Suprapubic skin (tissue), 4 donors: ENCODE measurements around the gene TANGO6. TPM values are rescaled to one million over a fixed set of nuclear protein-coding genes. Genes with fewer than 3 reads are reported as not detected.

ENCODE experiments used
- DNase-seq, 2 donors: peaks; one replicate each; pipeline ENCODE4 v3.0.0-alpha.2; 2019; ENCODE audit warnings: low spot score in 2 of 2
- H3K27ac ChIP-seq: fragments of 200-600 bp; sonication (generic); one replicate; pipeline ENCODE4 v1.5.1; 2019
- H3K27me3 ChIP-seq: fragments of 200-600 bp; sonication (generic); one replicate; pipeline ENCODE4 v1.5.1; 2019
- H3K36me3 ChIP-seq: fragments of 200-600 bp; sonication (generic); one replicate; pipeline ENCODE4 v1.5.1; 2019
- H3K4me1 ChIP-seq: fragments of 200-600 bp; sonication (generic); one replicate; pipeline ENCODE4 v1.5.1; 2019
- H3K4me3 ChIP-seq: fragments of 200-600 bp; sonication (generic); one replicate; pipeline ENCODE4 v1.5.1; 2019; ENCODE audit warnings: mild to moderate bottlenecking
- H3K9me3 ChIP-seq: fragments of 200-600 bp; sonication (generic); one replicate; pipeline ENCODE4 v1.5.1; 2019
- EP300 ChIP-seq: sonication (generic); formaldehyde crosslinking; IDR thresholded peaks from one replicate; pipeline ENCODE4 v1.6.1; 2017; ENCODE audit warnings: antibody characterized with exemption
- POLR2A ChIP-seq, 2 donors: fragments of 450-650 bp; IDR thresholded peaks; one replicate each; pipeline ENCODE4 v1.6.1; 2017; ENCODE audit warnings: antibody characterized with exemption in 2 of 2, mild to moderate bottlenecking in 2 of 2, moderate library complexity in 2 of 2
- POLR2AphosphoS5 ChIP-seq, 3 donors: sonication (generic); formaldehyde crosslinking; IDR thresholded peaks; one replicate each; pipeline ENCODE4 v1.6.1; 2017; ENCODE audit warnings: antibody characterized with exemption in 3 of 3
- WGBS: methylation state at CpG from one replicate; pipeline ENCODE4 v1.1.5; 2018; 5-methylcytosine and 5-hydroxymethylcytosine counted together
- total RNA-seq, 4 donors: library from RNA; depleted of rRNA; stranded (reverse); fragments of >200 nt; gene quantifications; one replicate each; pipeline ENCODE4 v1.1.0, GENCODE V29; 2016
- TF ChIP-seq, protein P1 (sequence below), 2 donors: fragments of 200-600 bp in 1 of 2; fragments of 450-650 bp in 1 of 2; sonication (generic) in 1 of 2; IDR thresholded peaks; one replicate each; pipeline ENCODE4 v1.5.1; 2016 to 2019; ENCODE audit warnings: antibody characterized with exemption in 2 of 2, mild to moderate bottlenecking in 1 of 2, moderate library complexity in 1 of 2

TANGO6 gene
- total RNA-seq, 4 donors from 2014 or later = 10.6 to 14.0 (median 12.0) TPM

DNA sequence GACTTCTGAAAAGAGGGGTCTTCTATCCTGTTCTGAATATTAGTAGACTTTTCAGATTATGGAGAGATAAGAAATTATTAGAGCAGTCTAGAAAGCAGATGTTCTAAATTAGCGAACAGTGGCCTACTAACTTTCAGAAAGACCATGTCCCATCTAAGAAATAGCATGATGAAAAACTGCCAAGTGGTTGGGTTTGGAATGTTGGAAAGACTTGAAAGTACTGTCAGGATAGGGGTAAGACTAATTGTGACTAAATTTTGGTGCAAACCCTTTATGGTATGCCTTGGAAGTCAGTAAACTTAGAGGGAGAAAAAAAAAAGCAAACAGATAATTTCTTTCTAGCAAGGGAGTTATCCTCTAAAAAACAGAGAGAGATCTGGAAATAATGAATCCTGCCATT, 41.1 kb downstream of the TANGO6 start:
- DNase-seq = no peak
- WGBS = 82% methylated on average over 1 of the region's 1 CpG
- H3K4me3 ChIP-seq = no peak overlapping the region
- H3K9me3 ChIP-seq = no peaks in the 10 kb centered on the region
- no peak overlapping the region for H3K27ac ChIP-seq
- no peaks in the 10 kb centered on the region for H3K27me3 ChIP-seq
- TF ChIP-seq POLR2AphosphoS5 (IDR thresholded peaks at IDR 0.05) = no peak
- TF ChIP-seq, protein P1, sequence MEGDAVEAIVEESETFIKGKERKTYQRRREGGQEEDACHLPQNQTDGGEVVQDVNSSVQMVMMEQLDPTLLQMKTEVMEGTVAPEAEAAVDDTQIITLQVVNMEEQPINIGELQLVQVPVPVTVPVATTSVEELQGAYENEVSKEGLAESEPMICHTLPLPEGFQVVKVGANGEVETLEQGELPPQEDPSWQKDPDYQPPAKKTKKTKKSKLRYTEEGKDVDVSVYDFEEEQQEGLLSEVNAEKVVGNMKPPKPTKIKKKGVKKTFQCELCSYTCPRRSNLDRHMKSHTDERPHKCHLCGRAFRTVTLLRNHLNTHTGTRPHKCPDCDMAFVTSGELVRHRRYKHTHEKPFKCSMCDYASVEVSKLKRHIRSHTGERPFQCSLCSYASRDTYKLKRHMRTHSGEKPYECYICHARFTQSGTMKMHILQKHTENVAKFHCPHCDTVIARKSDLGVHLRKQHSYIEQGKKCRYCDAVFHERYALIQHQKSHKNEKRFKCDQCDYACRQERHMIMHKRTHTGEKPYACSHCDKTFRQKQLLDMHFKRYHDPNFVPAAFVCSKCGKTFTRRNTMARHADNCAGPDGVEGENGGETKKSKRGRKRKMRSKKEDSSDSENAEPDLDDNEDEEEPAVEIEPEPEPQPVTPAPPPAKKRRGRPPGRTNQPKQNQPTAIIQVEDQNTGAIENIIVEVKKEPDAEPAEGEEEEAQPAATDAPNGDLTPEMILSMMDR (IDR thresholded peaks at IDR 0.05) = no peak
- TF ChIP-seq POLR2A (IDR thresholded peaks at IDR 0.05) = no peak
- no peak for TF ChIP-seq EP300
- peaks cover 28% of the 10 kb centered on the region for H3K36me3 ChIP-seq
- peaks cover 6% of the 10 kb centered on the region for H3K4me1 ChIP-seq

- no peak overlapping the region for H3K27ac ChIP-seq
- no peaks in the 10 kb centered on the region for H3K27me3 ChIP-seq
- no peak overlapping the region for H3K4me3 ChIP-seq
- no peaks in the 10 kb centered on the region for H3K9me3 ChIP-seq
- peaks cover 21% of the 10 kb centered on the region for H3K36me3 ChIP-seq
- DNase-seq = no peak
- 53% methylated on average over 7 of the region's 7 CpGs for WGBS
- H3K4me1 ChIP-seq = peaks cover 6% of the 10 kb centered on the region
- TF ChIP-seq POLR2AphosphoS5 (IDR thresholded peaks at IDR 0.05) (no peak), POLR2A (IDR thresholded peaks at IDR 0.05) (no peak), EP300 (no peak)
- TF ChIP-seq, protein P1 (IDR thresholded peaks at IDR 0.05) = no peak
Observed at GRCh38 chr16:68884861-68885720, 41.8 kb downstream of the TANGO6 start.

DNA sequence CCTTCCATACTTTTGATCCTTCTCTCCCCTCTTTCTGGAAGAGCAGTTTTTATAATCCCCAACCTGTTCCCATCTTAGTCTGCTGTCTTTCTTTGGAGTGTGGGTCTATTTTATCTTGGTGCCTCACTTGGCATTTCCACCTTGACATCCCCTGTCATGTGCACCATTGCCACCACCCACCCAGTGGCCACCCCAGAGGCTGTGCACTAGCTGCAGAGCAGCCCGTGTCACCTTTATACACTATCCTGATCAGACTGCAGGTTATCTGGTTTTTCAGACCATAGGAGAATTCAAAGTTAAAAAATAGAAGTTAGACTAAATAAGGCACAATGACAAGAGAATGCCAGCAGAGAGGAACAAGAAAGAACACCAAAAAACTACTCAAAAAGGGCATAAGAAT, 43.8 kb downstream of the TANGO6 start:
- no peak overlapping the region for H3K4me3 ChIP-seq
- no peak overlapping the region for H3K27ac ChIP-seq
- DNase-seq = peak in 1 of 2 donors; percentile 12
- no peaks in the 10 kb centered on the region for H3K27me3 ChIP-seq
- H3K36me3 ChIP-seq = peaks cover 7% of the 10 kb centered on the region
- no peaks in the 10 kb centered on the region for H3K9me3 ChIP-seq
- TF ChIP-seq POLR2A (IDR thresholded peaks at IDR 0.05) = no peak
- 100% methylated on average over 1 of the region's 1 CpG for WGBS
- peaks cover 6% of the 10 kb centered on the region for H3K4me1 ChIP-seq

DNA sequence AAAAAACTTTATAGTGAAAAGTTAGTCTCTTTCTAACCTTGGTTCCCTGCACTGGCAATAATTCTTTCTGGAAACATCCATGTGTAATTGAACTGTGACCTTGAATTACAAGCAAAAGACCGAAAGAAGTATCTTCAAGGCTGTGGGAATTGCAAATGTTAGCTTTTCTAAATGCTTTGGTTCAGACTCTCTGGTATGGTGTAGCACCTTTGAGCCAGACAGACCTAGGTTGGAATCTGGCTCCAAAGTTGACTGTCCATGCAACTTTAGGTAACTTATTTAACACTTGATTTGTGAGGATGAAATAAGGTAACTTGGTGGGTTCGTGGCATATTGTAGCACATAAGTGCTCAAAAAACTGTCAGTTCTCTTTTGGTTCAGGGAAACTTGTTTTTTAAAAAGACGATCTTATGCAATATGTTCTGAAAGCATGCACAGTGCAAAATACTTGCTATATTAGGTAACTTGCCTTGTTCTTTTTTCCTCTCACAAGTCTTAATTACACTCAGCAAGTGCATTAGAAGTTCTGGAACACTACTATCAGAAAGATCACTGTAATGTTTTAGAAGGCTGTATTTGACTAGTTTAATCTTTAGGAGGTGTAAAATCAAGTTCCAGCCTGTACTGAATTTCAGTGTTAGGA, 46.3 kb downstream of the TANGO6 start:
- no peak for DNase-seq
- H3K36me3 ChIP-seq = no peaks in the 10 kb centered on the region
- no peak overlapping the region for H3K4me3 ChIP-seq
- H3K4me1 ChIP-seq = peaks cover 5% of the 10 kb centered on the region
- H3K9me3 ChIP-seq = no peaks in the 10 kb centered on the region
- no peak overlapping the region for H3K27ac ChIP-seq
- TF ChIP-seq POLR2AphosphoS5 (IDR thresholded peaks at IDR 0.05) (no peak), POLR2A (IDR thresholded peaks at IDR 0.05) (no peak), EP300 (no peak)
- TF ChIP-seq, protein P1 (IDR thresholded peaks at IDR 0.05) = no peak
- no peaks in the 10 kb centered on the region for H3K27me3 ChIP-seq
- 82% methylated on average over 3 of the region's 3 CpGs for WGBS

GRCh38 chr16:68892214-68892613, 48.9 kb downstream of the TANGO6 start:
- H3K4me3 ChIP-seq = no peak overlapping the region
- no peaks in the 10 kb centered on the region for H3K36me3 ChIP-seq
- no peak overlapping the region for H3K27ac ChIP-seq
- DNase-seq = no peak
- WGBS = 84% methylated on average over 8 of the region's 8 CpGs
- H3K4me1 ChIP-seq = no peaks in the 10 kb centered on the region
- TF ChIP-seq, protein P1 (IDR thresholded peaks at IDR 0.05) = no peak
- no peak for TF ChIP-seq POLR2AphosphoS5 (IDR thresholded peaks at IDR 0.05)
- no peak for TF ChIP-seq POLR2A (IDR thresholded peaks at IDR 0.05)
- no peak for TF ChIP-seq EP300
- H3K27me3 ChIP-seq = no peaks in the 10 kb centered on the region
- H3K9me3 ChIP-seq = no peaks in the 10 kb centered on the region
